Measurements from ENCODE around the gene NOA1.

Gene NOA1

GRCh38 chr4:56986192-56986591, 8.8 kb upstream of the NOA1 start:
- no peaks in the 10 kb centered on the region for H3K9me3 ChIP-seq (ENCODE audit: control insufficient read depth, low read length)
- no peak overlapping the region for H3K27ac ChIP-seq (ENCODE audit: insufficient read depth, low read length, poor library complexity, severe bottlenecking)
- peaks cover 32% of the 10 kb centered on the region for H3K36me3 ChIP-seq (ENCODE audit: control insufficient read depth, insufficient read depth, low read length)
- no peak for DNase-seq
- no peaks in the 10 kb centered on the region for H3K27me3 ChIP-seq (replicated peaks; ENCODE audit: control insufficient read depth, insufficient read depth, low read length, poor library complexity, severe bottlenecking)
- H3K4me3 ChIP-seq (ENCODE audit: insufficient read depth, low read depth, low read length, poor library complexity, severe bottlenecking), result no peak overlapping the region
- peaks cover 6% of the 10 kb centered on the region for H3K4me1 ChIP-seq (ENCODE audit: control insufficient read depth, insufficient read depth, low read length, poor library complexity, severe bottlenecking)

DNA sequence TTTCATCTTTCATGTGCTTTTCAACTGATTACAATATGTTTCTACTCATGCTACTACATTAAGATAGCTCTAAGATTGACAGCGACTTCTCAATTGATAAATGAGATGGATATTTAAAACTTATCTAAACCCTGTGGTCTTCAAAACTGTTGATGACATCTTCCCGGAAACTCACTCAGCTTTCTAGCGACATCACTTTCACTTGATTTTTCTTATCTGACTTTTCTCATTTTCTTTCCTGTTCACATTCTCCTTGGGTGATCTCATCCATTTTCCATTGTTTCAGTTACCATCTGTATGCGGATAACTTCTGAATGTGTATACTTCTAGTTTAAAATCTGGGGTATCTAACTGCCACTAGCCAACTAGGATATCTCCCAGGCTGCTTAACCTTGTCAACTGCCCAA, 4.4 kb upstream of the NOA1 start:
- no peaks in the 10 kb centered on the region for H3K27me3 ChIP-seq (replicated peaks; ENCODE audit: control insufficient read depth, insufficient read depth, low read length, poor library complexity, severe bottlenecking)
- H3K9me3 ChIP-seq (ENCODE audit: control insufficient read depth, low read length), result no peaks in the 10 kb centered on the region
- H3K4me1 ChIP-seq (ENCODE audit: control insufficient read depth, insufficient read depth, low read length, poor library complexity, severe bottlenecking), result peaks cover 22% of the 10 kb centered on the region
- DNase-seq, result no peak
- H3K27ac ChIP-seq (ENCODE audit: insufficient read depth, low read length, poor library complexity, severe bottlenecking), result no peak overlapping the region
- peaks cover 3% of the 10 kb centered on the region for H3K36me3 ChIP-seq (ENCODE audit: control insufficient read depth, insufficient read depth, low read length)
- H3K4me3 ChIP-seq (ENCODE audit: insufficient read depth, low read depth, low read length, poor library complexity, severe bottlenecking), result no peak overlapping the region

- Histone ChIP-seq H3K4me1 (ENCODE audit: control insufficient read depth, insufficient read depth, low read length, poor library complexity, severe bottlenecking) (peaks cover 42% of the 10 kb centered on the region), H3K4me3 (ENCODE audit: insufficient read depth, low read depth, low read length, poor library complexity, severe bottlenecking) (peak overlapping the region; percentile 91)
- DNase-seq, result peak in 2 of 3 donors; percentile 2 to 18
Measured at GRCh38 chr4:56979421-56980072, 2.1 kb upstream of the NOA1 start.

GRCh38 chr4:56978750-56979303, 1.4 kb upstream of the NOA1 start, which contains the start of gene POLR2B:
Gene POLR2B, plus strand, starts transcription at chr4:56978896. Its CDS starts 90 bp downstream, at chr4:56978986.
- H3K27ac ChIP-seq (ENCODE audit: insufficient read depth, low read length, poor library complexity, severe bottlenecking), result peak within 1 kb of the TSS; percentile 87
- no peaks in the 10 kb centered on the region for H3K9me3 ChIP-seq (ENCODE audit: control insufficient read depth, low read length)
- no peaks in the 10 kb centered on the region for H3K27me3 ChIP-seq (replicated peaks; ENCODE audit: control insufficient read depth, insufficient read depth, low read length, poor library complexity, severe bottlenecking)
- peak within 1 kb of the TSS; percentile 91 for H3K4me3 ChIP-seq (ENCODE audit: insufficient read depth, low read depth, low read length, poor library complexity, severe bottlenecking)
- H3K36me3 ChIP-seq (ENCODE audit: control insufficient read depth, insufficient read depth, low read length), result peaks cover 7% of the 10 kb centered on the region
- peak; percentile 74 to 83 (median 76) for DNase-seq
- H3K4me1 ChIP-seq (ENCODE audit: control insufficient read depth, insufficient read depth, low read length, poor library complexity, severe bottlenecking), result peaks cover 43% of the 10 kb centered on the region

More at GRCh38 chr4:56979421-56980072, 2.1 kb upstream of the NOA1 start:
- H3K27me3 ChIP-seq (replicated peaks; ENCODE audit: control insufficient read depth, insufficient read depth, low read length, poor library complexity, severe bottlenecking), result no peaks in the 10 kb centered on the region
- no peaks in the 10 kb centered on the region for H3K9me3 ChIP-seq (ENCODE audit: control insufficient read depth, low read length)
- peak overlapping the region; percentile 87 for H3K27ac ChIP-seq (ENCODE audit: insufficient read depth, low read length, poor library complexity, severe bottlenecking)
- no peaks in the 10 kb centered on the region for H3K36me3 ChIP-seq (ENCODE audit: control insufficient read depth, insufficient read depth, low read length)

GRCh38 chr4:56976837-56977320, 527 bp downstream of the NOA1 start:
- Histone ChIP-seq H3K4me1 (ENCODE audit: control insufficient read depth, insufficient read depth, low read length, poor library complexity, severe bottlenecking) (peaks cover 38% of the 10 kb centered on the region), H3K27ac (ENCODE audit: insufficient read depth, low read length, poor library complexity, severe bottlenecking) (peak overlapping the region; percentile 87), H3K36me3 (ENCODE audit: control insufficient read depth, insufficient read depth, low read length) (peaks cover 26% of the 10 kb centered on the region), H3K27me3 (replicated peaks; ENCODE audit: control insufficient read depth, insufficient read depth, low read length, poor library complexity, severe bottlenecking) (no peaks in the 10 kb centered on the region), H3K9me3 (ENCODE audit: control insufficient read depth, low read length) (no peaks in the 10 kb centered on the region), H3K4me3 (ENCODE audit: insufficient read depth, low read depth, low read length, poor library complexity, severe bottlenecking) (peak overlapping the region; percentile 91)
- DNase-seq, result peak; percentile 25 to 43 (median 31)

DNA sequence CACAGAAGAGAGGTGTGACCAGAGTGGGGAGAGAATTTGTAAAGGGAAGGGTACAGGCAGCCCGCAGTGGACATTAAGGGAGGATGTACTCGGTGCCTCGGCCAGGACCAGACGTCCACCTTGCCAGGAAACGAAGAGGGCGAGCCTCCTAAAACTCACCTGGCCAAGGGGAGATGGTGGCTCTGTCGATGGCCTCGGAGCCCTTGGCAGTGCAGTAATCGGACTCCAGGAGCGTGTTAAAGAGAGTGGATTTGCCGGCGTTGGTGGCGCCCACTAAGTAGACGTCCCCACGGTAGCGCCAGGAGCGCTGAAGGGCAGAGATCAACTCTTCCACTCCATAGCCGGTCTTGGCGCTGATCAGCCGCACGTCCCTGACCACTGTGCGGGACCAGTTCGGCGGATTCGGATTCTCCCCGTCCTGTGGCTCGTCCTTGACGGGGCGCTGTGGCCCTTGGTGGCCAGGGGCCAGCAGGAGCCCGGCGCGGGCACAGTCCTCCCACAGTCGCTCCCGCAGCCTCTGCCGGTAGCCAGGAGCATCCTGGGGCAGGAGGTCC, 1.0 kb downstream of the NOA1 start:
- H3K27me3 ChIP-seq (replicated peaks; ENCODE audit: control insufficient read depth, insufficient read depth, low read length, poor library complexity, severe bottlenecking), result no peaks in the 10 kb centered on the region
- peaks cover 38% of the 10 kb centered on the region for H3K4me1 ChIP-seq (ENCODE audit: control insufficient read depth, insufficient read depth, low read length, poor library complexity, severe bottlenecking)
- peaks cover 27% of the 10 kb centered on the region for H3K36me3 ChIP-seq (ENCODE audit: control insufficient read depth, insufficient read depth, low read length)
- no peak for DNase-seq
- peak overlapping the region; percentile 91 for H3K4me3 ChIP-seq (ENCODE audit: insufficient read depth, low read depth, low read length, poor library complexity, severe bottlenecking)
- no peaks in the 10 kb centered on the region for H3K9me3 ChIP-seq (ENCODE audit: control insufficient read depth, low read length)
- peak overlapping the region; percentile 87 for H3K27ac ChIP-seq (ENCODE audit: insufficient read depth, low read length, poor library complexity, severe bottlenecking)

DNA sequence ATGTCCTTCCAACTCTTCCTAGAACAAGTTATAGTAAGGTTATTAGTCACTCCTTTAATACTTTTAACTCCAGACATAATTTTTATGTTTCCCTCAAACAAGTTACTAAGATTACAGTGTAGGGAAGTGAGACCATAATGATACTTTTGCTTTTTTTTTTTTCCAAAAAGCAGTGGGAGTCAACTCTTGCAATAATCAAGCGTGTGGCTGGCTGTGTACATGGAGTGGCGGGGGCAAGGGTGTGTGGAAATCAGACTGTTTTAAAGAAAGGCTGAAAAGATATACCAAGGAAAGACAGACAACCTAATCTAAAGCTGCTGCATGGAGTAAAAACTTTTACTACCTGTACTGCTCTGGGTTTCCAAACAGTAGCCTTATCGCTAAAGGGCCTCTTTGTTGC, 4.1 kb downstream of the NOA1 start:
- Histone ChIP-seq H3K27me3 (replicated peaks; ENCODE audit: control insufficient read depth, insufficient read depth, low read length, poor library complexity, severe bottlenecking) (no peaks in the 10 kb centered on the region), H3K36me3 (ENCODE audit: control insufficient read depth, insufficient read depth, low read length) (peaks cover 50% of the 10 kb centered on the region), H3K4me3 (ENCODE audit: insufficient read depth, low read depth, low read length, poor library complexity, severe bottlenecking) (no peak overlapping the region), H3K27ac (ENCODE audit: insufficient read depth, low read length, poor library complexity, severe bottlenecking) (no peak overlapping the region), H3K9me3 (ENCODE audit: control insufficient read depth, low read length) (no peaks in the 10 kb centered on the region), H3K4me1 (ENCODE audit: control insufficient read depth, insufficient read depth, low read length, poor library complexity, severe bottlenecking) (peaks cover 21% of the 10 kb centered on the region)
- DNase-seq, result no peak

GRCh38 chr4:56972809-56973208, 4.6 kb downstream of the NOA1 start:
- Histone ChIP-seq H3K27me3 (replicated peaks; ENCODE audit: control insufficient read depth, insufficient read depth, low read length, poor library complexity, severe bottlenecking) (no peaks in the 10 kb centered on the region), H3K4me3 (ENCODE audit: insufficient read depth, low read depth, low read length, poor library complexity, severe bottlenecking) (no peak overlapping the region), H3K27ac (ENCODE audit: insufficient read depth, low read length, poor library complexity, severe bottlenecking) (no peak overlapping the region), H3K4me1 (ENCODE audit: control insufficient read depth, insufficient read depth, low read length, poor library complexity, severe bottlenecking) (peaks cover 21% of the 10 kb centered on the region), H3K36me3 (ENCODE audit: control insufficient read depth, insufficient read depth, low read length) (peaks cover 50% of the 10 kb centered on the region), H3K9me3 (ENCODE audit: control insufficient read depth, low read length) (no peaks in the 10 kb centered on the region)
- DNase-seq, result no peak

DNA sequence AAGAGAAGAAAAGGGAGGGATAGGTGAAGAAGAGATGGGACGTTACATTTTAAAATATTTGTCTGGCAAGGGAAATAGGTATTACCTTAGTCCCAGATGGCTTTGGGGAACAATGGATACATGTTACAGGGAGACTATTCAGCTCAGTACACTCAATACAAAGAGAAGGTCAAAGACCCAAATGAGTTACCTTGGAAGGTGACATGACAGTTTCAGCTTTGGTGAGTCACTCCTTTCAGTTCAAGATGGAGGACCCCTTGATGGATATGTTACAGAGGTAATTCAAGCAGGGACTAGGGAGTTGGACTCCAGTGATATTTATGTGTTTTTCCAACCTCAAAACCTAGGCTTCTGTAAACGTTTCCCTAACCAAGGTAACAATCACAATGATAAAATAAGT, 5.0 kb downstream of the NOA1 start:
- no peaks in the 10 kb centered on the region for H3K9me3 ChIP-seq (ENCODE audit: control insufficient read depth, low read length)
- peaks cover 50% of the 10 kb centered on the region for H3K36me3 ChIP-seq (ENCODE audit: control insufficient read depth, insufficient read depth, low read length)

DNA sequence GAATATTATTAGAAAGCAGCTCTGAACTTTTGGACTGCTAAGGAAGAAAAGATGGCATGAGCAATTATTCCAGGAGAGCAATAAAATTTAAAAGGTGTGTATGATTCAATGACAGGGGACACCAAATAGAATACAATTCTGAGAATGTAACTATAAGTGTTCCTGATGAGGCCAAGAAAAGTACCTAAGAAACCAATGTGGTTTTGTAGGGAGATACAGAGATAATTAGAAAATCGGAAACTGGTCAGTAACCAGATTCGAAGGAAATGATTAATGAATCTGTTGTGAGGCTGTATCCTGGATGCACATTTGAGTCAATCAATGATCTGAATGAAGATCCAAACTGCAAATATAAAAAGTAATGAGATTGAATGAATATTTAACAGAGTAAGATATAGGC, 6.0 kb downstream of the NOA1 start:
- Histone ChIP-seq H3K36me3 (ENCODE audit: control insufficient read depth, insufficient read depth, low read length) (peaks cover 53% of the 10 kb centered on the region), H3K4me1 (ENCODE audit: control insufficient read depth, insufficient read depth, low read length, poor library complexity, severe bottlenecking) (peaks cover 18% of the 10 kb centered on the region)
- DNase-seq, result no peak

More for the DNA sequence above, 5.0 kb downstream of the NOA1 start:
- Histone ChIP-seq H3K4me1 (ENCODE audit: control insufficient read depth, insufficient read depth, low read length, poor library complexity, severe bottlenecking) (peaks cover 21% of the 10 kb centered on the region), H3K27ac (ENCODE audit: insufficient read depth, low read length, poor library complexity, severe bottlenecking) (no peak overlapping the region), H3K27me3 (replicated peaks; ENCODE audit: control insufficient read depth, insufficient read depth, low read length, poor library complexity, severe bottlenecking) (no peaks in the 10 kb centered on the region), H3K4me3 (ENCODE audit: insufficient read depth, low read depth, low read length, poor library complexity, severe bottlenecking) (no peak overlapping the region)
- no peak for DNase-seq

More for the DNA sequence above, 6.0 kb downstream of the NOA1 start:
- Histone ChIP-seq H3K27me3 (replicated peaks; ENCODE audit: control insufficient read depth, insufficient read depth, low read length, poor library complexity, severe bottlenecking) (no peaks in the 10 kb centered on the region), H3K27ac (ENCODE audit: insufficient read depth, low read length, poor library complexity, severe bottlenecking) (no peak overlapping the region), H3K4me3 (ENCODE audit: insufficient read depth, low read depth, low read length, poor library complexity, severe bottlenecking) (no peak overlapping the region), H3K9me3 (ENCODE audit: control insufficient read depth, low read length) (no peaks in the 10 kb centered on the region)
